ENCODE measurements around the gene SPACA4.

SPACA4 gene

GRCh38 chr19:48637948-48638830, 31.6 kb downstream of the SPACA4 start:
- DNase-seq (ENCODE audit: extremely low spot score): peak; percentile 78
- TF ChIP-seq BHLHE40 (IDR thresholded peaks at IDR 0.05; ENCODE audit: borderline replicate concordance): no peak; the same call in 1 of the 2 replicates
- TF ChIP-seq ARNT (IDR thresholded peaks at IDR 0.05): no peak
- no peak for TF ChIP-seq LEF1 (IDR thresholded peaks at IDR 0.05; ENCODE audit: borderline replicate concordance)
- no peak for TF ChIP-seq HDGF (IDR thresholded peaks at IDR 0.05; ENCODE audit: borderline replicate concordance)
- TF ChIP-seq ELF4 (IDR thresholded peaks at IDR 0.05): no peak
- TF ChIP-seq FOXA1 (IDR thresholded peaks at IDR 0.05): no peak
- no peak for TF ChIP-seq CTBP1 (IDR thresholded peaks at IDR 0.05; ENCODE audit: borderline replicate concordance)
- no peak; the same call in 1 of the 2 replicates for TF ChIP-seq FOXM1 (IDR thresholded peaks at IDR 0.05; ENCODE audit: borderline replicate concordance)
- no peak for TF ChIP-seq L3MBTL2 (conservative IDR thresholded peaks at IDR 0.05)
- ChIA-PET POLR2A (interaction anchor here (1.8 to 2.3 kb wide), 2 partner anchors 8 to 19 kb away, joined by 7 to 12 read pairs; partner anchors contain the start of genes CA11, RPL18 and SPHK2), CTCF (no interaction called here)

DNA sequence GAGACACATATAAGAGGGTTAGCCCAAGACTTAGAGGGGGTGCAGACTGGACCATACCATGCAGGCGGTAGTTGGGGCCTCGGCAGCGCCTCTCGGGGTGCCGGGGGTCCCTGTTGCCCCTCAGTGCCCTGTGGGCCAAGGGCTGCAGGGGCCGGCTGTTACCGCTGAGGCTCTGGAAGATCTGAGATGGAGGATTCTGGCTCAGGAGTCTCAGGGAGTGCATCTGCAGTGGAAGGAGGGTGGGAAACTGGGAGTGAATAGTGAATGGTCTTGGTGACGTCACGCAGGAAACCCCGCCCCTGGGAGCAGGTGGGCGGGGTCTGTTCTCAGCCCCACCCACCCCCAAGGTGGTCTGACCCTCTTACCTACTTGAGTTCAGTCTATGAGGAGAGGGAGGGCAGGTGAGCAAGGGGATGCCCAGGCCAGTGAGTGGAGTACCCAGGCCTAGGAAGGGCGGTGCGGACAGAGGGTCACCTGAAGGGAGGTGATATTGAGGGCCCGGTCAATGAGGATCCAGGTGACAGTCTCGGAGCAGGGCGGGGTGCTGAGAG, 32.4 kb downstream of the SPACA4 start:
- no peak for DNase-seq (ENCODE audit: extremely low spot score)
- ChIA-PET CTCF (no interaction called here), POLR2A (no interaction called here)
- TF ChIP-seq SP1 (IDR thresholded peaks at IDR 0.05) (no peak), ZNF384 (IDR thresholded peaks at IDR 0.05) (no peak), BHLHE40 (IDR thresholded peaks at IDR 0.05; ENCODE audit: borderline replicate concordance) (no peak), FOXA1 (IDR thresholded peaks at IDR 0.05) (no peak), NFRKB (IDR thresholded peaks at IDR 0.05) (no peak), SUZ12 (IDR thresholded peaks at IDR 0.05) (no peak), ELF4 (IDR thresholded peaks at IDR 0.05) (no peak)

- TF ChIP-seq, protein P1, sequence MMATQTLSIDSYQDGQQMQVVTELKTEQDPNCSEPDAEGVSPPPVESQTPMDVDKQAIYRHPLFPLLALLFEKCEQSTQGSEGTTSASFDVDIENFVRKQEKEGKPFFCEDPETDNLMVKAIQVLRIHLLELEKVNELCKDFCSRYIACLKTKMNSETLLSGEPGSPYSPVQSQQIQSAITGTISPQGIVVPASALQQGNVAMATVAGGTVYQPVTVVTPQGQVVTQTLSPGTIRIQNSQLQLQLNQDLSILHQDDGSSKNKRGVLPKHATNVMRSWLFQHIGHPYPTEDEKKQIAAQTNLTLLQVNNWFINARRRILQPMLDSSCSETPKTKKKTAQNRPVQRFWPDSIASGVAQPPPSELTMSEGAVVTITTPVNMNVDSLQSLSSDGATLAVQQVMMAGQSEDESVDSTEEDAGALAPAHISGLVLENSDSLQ (IDR thresholded peaks at IDR 0.05): no peak
- TF ChIP-seq TARDBP (IDR thresholded peaks at IDR 0.05) (no peak), HDGF (IDR thresholded peaks at IDR 0.05; ENCODE audit: borderline replicate concordance) (no peak), FOXK2 (IDR thresholded peaks at IDR 0.05) (no peak), L3MBTL2 (conservative IDR thresholded peaks at IDR 0.05) (no peak), BHLHE40 (IDR thresholded peaks at IDR 0.05; ENCODE audit: borderline replicate concordance) (no peak), ZNF384 (IDR thresholded peaks at IDR 0.05) (no peak), SUZ12 (IDR thresholded peaks at IDR 0.05) (no peak), ELF4 (IDR thresholded peaks at IDR 0.05) (no peak)
- ChIA-PET CTCF (interaction anchor here (0.6 kb wide), 1 partner anchor 339 kb away, joined by 3 read pairs; no protein-coding TSS in a partner anchor), POLR2A (no interaction called here)
- DNase-seq (ENCODE audit: extremely low spot score): no peak
Observed at GRCh38 chr19:48639483-48640375, 33.2 kb downstream of the SPACA4 start.

DNA sequence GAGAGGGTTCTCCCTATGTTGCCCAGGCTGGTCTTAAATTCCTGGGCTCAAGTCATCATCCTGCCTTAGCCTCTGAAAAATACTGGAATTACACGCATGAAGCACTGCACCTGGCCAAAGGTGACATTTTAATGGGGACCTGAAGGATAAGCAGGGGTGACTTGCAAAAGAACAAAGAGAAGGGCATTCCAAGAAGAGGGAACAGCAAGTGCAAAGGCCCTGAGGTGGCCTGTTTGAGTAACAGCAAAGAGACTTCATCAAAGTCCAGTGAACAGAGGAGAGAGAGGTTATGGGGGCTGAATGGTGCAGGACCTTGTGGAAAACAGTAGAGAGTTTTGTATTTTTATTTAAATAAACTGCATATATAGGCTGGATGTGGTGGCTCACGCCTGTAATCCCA, 35.3 kb downstream of the SPACA4 start:
- no peak for DNase-seq (ENCODE audit: extremely low spot score)
- POLR2A ChIA-PET: no interaction called here
- TF ChIP-seq FOXM1 (IDR thresholded peaks at IDR 0.05; ENCODE audit: borderline replicate concordance) (no peak), SP1 (IDR thresholded peaks at IDR 0.05) (no peak), TARDBP (IDR thresholded peaks at IDR 0.05) (no peak), FOXK2 (IDR thresholded peaks at IDR 0.05) (no peak)
- CTCF ChIA-PET: no interaction called here

GRCh38 chr19:48642862-48643261, 36.3 kb downstream of the SPACA4 start:
- TF ChIP-seq FOXK2 (IDR thresholded peaks at IDR 0.05) (no peak), TARDBP (IDR thresholded peaks at IDR 0.05) (no peak), L3MBTL2 (conservative IDR thresholded peaks at IDR 0.05) (no peak), NFRKB (IDR thresholded peaks at IDR 0.05) (no peak), ZNF384 (IDR thresholded peaks at IDR 0.05) (no peak), SP1 (IDR thresholded peaks at IDR 0.05) (no peak), BHLHE40 (IDR thresholded peaks at IDR 0.05; ENCODE audit: borderline replicate concordance) (no peak), FOXA1 (IDR thresholded peaks at IDR 0.05) (no peak), ARNT (IDR thresholded peaks at IDR 0.05) (no peak), SUZ12 (IDR thresholded peaks at IDR 0.05) (no peak)
- ChIA-PET CTCF (interaction anchor here (0.6 kb wide), 1 partner anchor 310 kb away, joined by 3 read pairs; no protein-coding TSS in a partner anchor), POLR2A (no interaction called here)
- DNase-seq (ENCODE audit: extremely low spot score): no peak

DNA sequence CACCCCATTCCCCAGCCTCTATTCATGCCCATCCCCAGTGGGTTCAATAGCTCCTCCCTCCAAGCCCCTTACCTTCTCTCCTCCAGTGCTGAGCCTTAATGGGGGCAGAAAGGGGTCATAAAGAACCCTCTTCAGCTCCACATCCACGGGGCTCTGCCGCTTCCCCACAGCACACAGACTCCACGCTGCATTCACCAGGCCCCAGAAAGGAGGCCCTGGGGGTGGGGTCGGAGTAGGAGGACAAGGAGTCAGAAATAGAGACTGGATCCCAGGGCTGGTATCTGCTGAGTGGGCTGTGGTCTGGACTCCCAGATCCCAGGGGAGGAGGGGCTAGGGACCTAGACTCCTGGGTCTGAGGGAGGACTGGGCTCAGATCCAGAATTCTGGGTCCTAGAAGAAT, 37.8 kb downstream of the SPACA4 start:
- POLR2A ChIA-PET: interaction anchor here (2.3 to 3.0 kb wide), 3 partner anchors 10 to 228 kb away, joined by 5 to 9 read pairs (median 6); partner anchors contain the start of gene PPP1R15A
- DNase-seq (ENCODE audit: extremely low spot score): no peak
- TF ChIP-seq, protein P1 (IDR thresholded peaks at IDR 0.05): no peak
- no peak for TF ChIP-seq FOXM1 (IDR thresholded peaks at IDR 0.05; ENCODE audit: borderline replicate concordance)
- no peak for TF ChIP-seq CTBP1 (IDR thresholded peaks at IDR 0.05; ENCODE audit: borderline replicate concordance)
- no peak for TF ChIP-seq FOXA1 (IDR thresholded peaks at IDR 0.05)
- no peak for TF ChIP-seq ARNT (IDR thresholded peaks at IDR 0.05)
- no peak for TF ChIP-seq TARDBP (IDR thresholded peaks at IDR 0.05)
- no peak for TF ChIP-seq LEF1 (IDR thresholded peaks at IDR 0.05; ENCODE audit: borderline replicate concordance)
- no peak for TF ChIP-seq SUZ12 (IDR thresholded peaks at IDR 0.05)
- no peak for TF ChIP-seq L3MBTL2 (conservative IDR thresholded peaks at IDR 0.05)
- TF ChIP-seq FOXK2 (IDR thresholded peaks at IDR 0.05): no peak
- CTCF ChIA-PET: interaction anchor here (0.6 kb wide), 1 partner anchor 31 kb away, joined by 3 read pairs; no protein-coding TSS in a partner anchor

All from HEK293T (cell line).